B cell (primary cell): Measurements from ENCODE around the gene ATRAID.

ENCODE experiments used
- EZH2 ChIP-seq: IDR thresholded peaks from 2 replicates; pipeline ENCODE4 v1.6.1; 2012; ENCODE audit warnings: borderline replicate concordance, low read depth, mild to moderate bottlenecking, moderate library complexity, low read length; ENCODE audit not compliant: insufficient read depth, poor library complexity, severe bottlenecking
- TF ChIP-seq, protein P1 (sequence below): fragments of 200-600 bp; IDR thresholded peaks from one replicate; pipeline ENCODE4 v1.8.0; 2022; ENCODE audit warnings: antibody characterized with exemption, mild to moderate bottlenecking

DNA sequence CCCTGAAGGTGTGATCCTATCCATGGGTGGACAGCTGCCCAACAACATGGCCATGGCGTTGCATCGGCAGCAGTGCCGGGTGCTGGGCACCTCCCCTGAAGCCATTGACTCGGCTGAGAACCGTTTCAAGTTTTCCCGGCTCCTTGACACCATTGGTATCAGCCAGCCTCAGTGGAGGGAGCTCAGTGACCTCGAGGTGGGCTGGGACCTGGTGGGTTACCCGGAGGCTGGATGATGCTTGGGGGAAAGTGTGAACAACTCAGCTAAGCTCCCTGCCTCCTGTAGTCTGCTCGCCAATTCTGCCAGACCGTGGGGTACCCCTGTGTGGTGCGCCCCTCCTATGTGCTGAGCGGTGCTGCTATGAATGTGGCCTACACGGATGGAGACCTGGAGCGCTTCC lies 21.5 kb downstream of the ATRAID start:
- TF ChIP-seq EZH2, result no peak
- TF ChIP-seq, protein P1, sequence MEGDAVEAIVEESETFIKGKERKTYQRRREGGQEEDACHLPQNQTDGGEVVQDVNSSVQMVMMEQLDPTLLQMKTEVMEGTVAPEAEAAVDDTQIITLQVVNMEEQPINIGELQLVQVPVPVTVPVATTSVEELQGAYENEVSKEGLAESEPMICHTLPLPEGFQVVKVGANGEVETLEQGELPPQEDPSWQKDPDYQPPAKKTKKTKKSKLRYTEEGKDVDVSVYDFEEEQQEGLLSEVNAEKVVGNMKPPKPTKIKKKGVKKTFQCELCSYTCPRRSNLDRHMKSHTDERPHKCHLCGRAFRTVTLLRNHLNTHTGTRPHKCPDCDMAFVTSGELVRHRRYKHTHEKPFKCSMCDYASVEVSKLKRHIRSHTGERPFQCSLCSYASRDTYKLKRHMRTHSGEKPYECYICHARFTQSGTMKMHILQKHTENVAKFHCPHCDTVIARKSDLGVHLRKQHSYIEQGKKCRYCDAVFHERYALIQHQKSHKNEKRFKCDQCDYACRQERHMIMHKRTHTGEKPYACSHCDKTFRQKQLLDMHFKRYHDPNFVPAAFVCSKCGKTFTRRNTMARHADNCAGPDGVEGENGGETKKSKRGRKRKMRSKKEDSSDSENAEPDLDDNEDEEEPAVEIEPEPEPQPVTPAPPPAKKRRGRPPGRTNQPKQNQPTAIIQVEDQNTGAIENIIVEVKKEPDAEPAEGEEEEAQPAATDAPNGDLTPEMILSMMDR, result no peak
